GM23338 (cell line): ENCODE data around the gene ZC3H8. TPM values are rescaled to one million over a fixed set of nuclear protein-coding genes. Genes with fewer than 3 reads are reported as not detected.

Experiments used
- ATAC-seq: fragments of 200-7000 bp; cut with Tn5 transposase; 3 replicates; pipeline ENCODE4 v1.9.1; 2020
- DNase-seq: peaks from one replicate; pipeline ENCODE4 v3.0.0-alpha.2; 2015; ENCODE audit warnings: low spot score
- H2AFZ ChIP-seq: fragments of 200-600 bp; sonication (generic); 2 replicates; pipeline ENCODE4 v1.8.0; 2016; ENCODE audit warnings: antibody characterized with exemption, mild to moderate bottlenecking, moderate library complexity
- H3F3A ChIP-seq: fragments of 200-600 bp; sonication (generic); replicated peaks from 2 replicates; pipeline ENCODE4 v1.8.0; 2017; ENCODE audit warnings: antibody characterized with exemption, mixed run types, low read depth
- H3K27ac ChIP-seq: fragments of 200-600 bp; sonication (generic); 2 replicates; pipeline ENCODE4 v1.6.1; 2016; ENCODE audit warnings: low read depth
- H3K27me3 ChIP-seq: fragments of 200-600 bp; sonication (generic); 2 replicates; pipeline ENCODE4 v1.8.0; 2016; ENCODE audit warnings: mild to moderate bottlenecking, mixed run types, moderate library complexity; ENCODE audit not compliant: insufficient read depth
- H3K36me3 ChIP-seq: fragments of 200-600 bp; sonication (generic); 2 replicates; pipeline ENCODE4 v1.8.0; 2016; ENCODE audit warnings: mild to moderate bottlenecking; ENCODE audit not compliant: insufficient read depth
- H3K4me1 ChIP-seq: fragments of 200-600 bp; sonication (generic); 2 replicates; pipeline ENCODE4 v1.8.0; 2016; ENCODE audit warnings: mild to moderate bottlenecking, moderate library complexity; ENCODE audit not compliant: insufficient read depth
- H3K4me2 ChIP-seq: fragments of 200-600 bp; sonication (generic); 2 replicates; pipeline ENCODE4 v1.7.1; 2017; ENCODE audit warnings: mixed run types
- H3K4me3 ChIP-seq: fragments of 200-600 bp; sonication (generic); 2 replicates; pipeline ENCODE4 v1.6.1; 2016; ENCODE audit warnings: mixed run types
- H3K79me2 ChIP-seq: fragments of 200-600 bp; sonication (generic); replicated peaks from 2 replicates; pipeline ENCODE4 v1.8.0; 2017; ENCODE audit warnings: mild to moderate bottlenecking; ENCODE audit not compliant: insufficient read depth
- H3K9me2 ChIP-seq: fragments of 200-600 bp; sonication (generic); 2 replicates; pipeline ENCODE4 v1.8.0; 2017; ENCODE audit not compliant: insufficient read depth
- H4K20me1 ChIP-seq: fragments of 200-600 bp; sonication (generic); replicated peaks from 2 replicates; pipeline ENCODE4 v1.8.0; 2017; ENCODE audit warnings: mild to moderate bottlenecking; ENCODE audit not compliant: insufficient read depth
- H3K27ac Mint-ChIP-seq: 2 replicates; pipeline ENCODE4 v1.8.0; 2020; ENCODE audit warnings: inconsistent platforms, mild to moderate bottlenecking, moderate library complexity, mixed read lengths
- H3K27me3 Mint-ChIP-seq: 3 replicates; pipeline ENCODE4 v1.8.0; 2022; ENCODE audit warnings: low read depth, mild to moderate bottlenecking, moderate library complexity, mixed read lengths, inconsistent platforms; ENCODE audit not compliant: insufficient read depth, poor library complexity
- H3K36me3 Mint-ChIP-seq: 3 replicates; pipeline ENCODE4 v1.8.0; 2021; ENCODE audit warnings: low read depth, mild to moderate bottlenecking, inconsistent platforms, moderate library complexity, mixed read lengths
- H3K4me1 Mint-ChIP-seq: 3 replicates; pipeline ENCODE4 v1.8.0; 2020; ENCODE audit warnings: mild to moderate bottlenecking, inconsistent platforms, mixed read lengths
- H3K4me3 Mint-ChIP-seq: 3 replicates; pipeline ENCODE4 v1.8.0; 2021; ENCODE audit warnings: moderate library complexity, mild to moderate bottlenecking, inconsistent platforms, mixed read lengths
- H3K9me3 Mint-ChIP-seq: 3 replicates; pipeline ENCODE4 v1.8.0; 2020; ENCODE audit warnings: moderate library complexity, mild to moderate bottlenecking, inconsistent platforms, mixed read lengths
- CREB1 ChIP-seq: fragments of 250-450 bp; sonication (Bioruptor Pico); IDR thresholded peaks from 2 replicates; pipeline ENCODE4 v1.5.0; 2020; ENCODE audit warnings: low read depth, mild to moderate bottlenecking, moderate library complexity
- EZH2 ChIP-seq: fragments of 200-600 bp; sonication (generic); IDR thresholded peaks from one replicate; pipeline ENCODE4 v1.8.0; 2017; ENCODE audit warnings: antibody characterized with exemption, mild to moderate bottlenecking, low read depth; ENCODE audit not compliant: unreplicated experiment
- NANOG ChIP-seq: IDR thresholded peaks from 2 replicates; pipeline ENCODE4 v1.6.1; 2016; ENCODE audit warnings: antibody characterized with exemption, borderline replicate concordance
- POLR2AphosphoS5 ChIP-seq: IDR thresholded peaks from 2 replicates; pipeline ENCODE4 v1.6.1; 2016; ENCODE audit warnings: antibody characterized with exemption, low read depth
- STAT1 ChIP-seq: IDR thresholded peaks from one replicate; pipeline ENCODE4 v1.6.1; 2016; ENCODE audit warnings: antibody characterized with exemption; ENCODE audit not compliant: unreplicated experiment
- ZNF114 ChIP-seq: fragments of 250-450 bp; sonication (Bioruptor Pico); IDR thresholded peaks from 2 replicates; pipeline ENCODE4 v1.5.0; 2020; ENCODE audit warnings: mild to moderate bottlenecking, moderate library complexity
- ZNF331 ChIP-seq: fragments of 250-450 bp; sonication (Bioruptor Pico); IDR thresholded peaks from 2 replicates; pipeline ENCODE4 v1.5.0; 2020; ENCODE audit warnings: low read depth, mild to moderate bottlenecking, moderate library complexity
- polyA plus RNA-seq: library from polyadenylated mRNA; unstranded; fragments of >200 nt; fragmentation: Nextera tagmentation; extraction: Ambion mirVana; gene quantifications from 2 replicates; pipeline ENCODE4 v1.2.1, GENCODE V29; 2016
- total RNA-seq: library from RNA; depleted of rRNA; stranded (reverse); fragments of >200 nt; shearing (Covaris generic); gene quantifications from 2 replicates; pipeline ENCODE4 v1.2.3, GENCODE V29; 2014
- TF ChIP-seq, protein P1 (sequence below): IDR thresholded peaks from one replicate; pipeline ENCODE4 v1.6.1; 2018; ENCODE audit warnings: antibody characterized with exemption; ENCODE audit not compliant: unreplicated experiment
- TF ChIP-seq, protein P2 (sequence below): IDR thresholded peaks from 2 replicates; pipeline ENCODE4 v1.6.1; 2016; ENCODE audit warnings: antibody characterized with exemption
- TF ChIP-seq, protein P3 (sequence below), 2 experiments: fragments of 200-600 bp in 1 of 2; sonication (generic) in 1 of 2; conservative IDR thresholded peaks; 2 replicates each; pipeline versions ENCODE4 v1.5.1 to v1.6.1; 2016 to 2017; ENCODE audit warnings: antibody characterized with exemption in 2 of 2, low read depth in 2 of 2, mild to moderate bottlenecking in 2 of 2, moderate library complexity in 1 of 2
- TF ChIP-seq, protein P4 (sequence below): fragments of 250-450 bp; sonication (Bioruptor Pico); IDR thresholded peaks from 2 replicates; pipeline ENCODE4 v1.5.0; 2020; ENCODE audit warnings: mild to moderate bottlenecking, moderate library complexity

ZC3H8 gene
- total and polyA plus RNA-seq, 2 experiments from 2014 or later = 13.3 to 42.8 TPM

DNA sequence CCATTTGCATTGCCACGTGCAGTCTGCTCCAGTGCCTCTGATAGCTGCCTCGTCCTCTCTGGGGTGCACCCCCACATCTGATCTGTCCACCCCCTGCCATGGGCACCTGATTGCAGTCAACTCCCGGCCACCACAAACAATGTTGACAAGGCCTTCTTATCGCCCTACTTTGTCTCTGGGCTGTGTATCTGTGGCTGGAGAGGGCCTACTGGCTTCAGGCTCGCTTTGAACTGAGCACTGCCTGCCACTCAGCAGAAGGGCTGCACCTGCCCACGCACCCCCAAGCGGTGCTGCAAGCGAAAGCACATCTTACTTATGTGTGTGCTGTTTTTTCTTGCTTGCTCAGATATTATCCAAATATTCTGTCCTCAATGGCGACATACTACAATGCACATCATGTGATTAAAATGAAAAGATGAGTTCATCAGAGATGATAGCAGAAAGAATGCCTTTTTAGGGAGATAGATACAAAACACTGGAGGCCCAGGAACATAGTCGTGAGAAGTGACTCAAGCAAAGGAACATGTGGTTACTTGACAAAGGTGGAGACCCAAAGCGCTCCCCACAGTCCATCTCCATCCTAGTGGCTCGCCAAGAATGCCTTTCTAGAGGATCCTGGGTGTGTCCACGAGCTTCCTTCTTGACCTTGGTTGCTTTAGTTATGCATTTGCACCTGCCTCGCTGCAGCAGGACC is 87.9 kb downstream of the ZC3H8 start:
- no peak overlapping the region for H3K27ac ChIP-seq
- no peak overlapping the region for H3K4me3 ChIP-seq
- H3F3A ChIP-seq = no peaks in the 10 kb centered on the region
- Mint-ChIP-seq H3K27ac (no peak overlapping the region), H3K4me1 (no peaks in the 10 kb centered on the region), H3K4me3 (no peak overlapping the region), H3K27me3 (peaks cover 5% of the 10 kb centered on the region), H3K36me3 (no peaks in the 10 kb centered on the region), H3K9me3 (no peaks in the 10 kb centered on the region)
- peaks cover 9% of the 10 kb centered on the region; the same call in 1 of the 2 replicates for H3K9me2 ChIP-seq
- H4K20me1 ChIP-seq = no peaks in the 10 kb centered on the region
- ATAC-seq (no peak), DNase-seq (no peak)
- H3K27me3 ChIP-seq = no peaks in the 10 kb centered on the region
- no peaks in the 10 kb centered on the region for H3K79me2 ChIP-seq
- no peak overlapping the region for H2AFZ ChIP-seq
- no peaks in the 10 kb centered on the region for H3K4me1 ChIP-seq
- no peaks in the 10 kb centered on the region for H3K36me3 ChIP-seq
- TF ChIP-seq POLR2AphosphoS5 (no peak), ZNF114 (no peak), ZNF331 (CRISPR knock-in tag) (no peak), STAT1 (no peak), CREB1 (CRISPR knock-in tag) (no peak), EZH2 (no peak), NANOG (no peak)
- TF ChIP-seq, protein P1, sequence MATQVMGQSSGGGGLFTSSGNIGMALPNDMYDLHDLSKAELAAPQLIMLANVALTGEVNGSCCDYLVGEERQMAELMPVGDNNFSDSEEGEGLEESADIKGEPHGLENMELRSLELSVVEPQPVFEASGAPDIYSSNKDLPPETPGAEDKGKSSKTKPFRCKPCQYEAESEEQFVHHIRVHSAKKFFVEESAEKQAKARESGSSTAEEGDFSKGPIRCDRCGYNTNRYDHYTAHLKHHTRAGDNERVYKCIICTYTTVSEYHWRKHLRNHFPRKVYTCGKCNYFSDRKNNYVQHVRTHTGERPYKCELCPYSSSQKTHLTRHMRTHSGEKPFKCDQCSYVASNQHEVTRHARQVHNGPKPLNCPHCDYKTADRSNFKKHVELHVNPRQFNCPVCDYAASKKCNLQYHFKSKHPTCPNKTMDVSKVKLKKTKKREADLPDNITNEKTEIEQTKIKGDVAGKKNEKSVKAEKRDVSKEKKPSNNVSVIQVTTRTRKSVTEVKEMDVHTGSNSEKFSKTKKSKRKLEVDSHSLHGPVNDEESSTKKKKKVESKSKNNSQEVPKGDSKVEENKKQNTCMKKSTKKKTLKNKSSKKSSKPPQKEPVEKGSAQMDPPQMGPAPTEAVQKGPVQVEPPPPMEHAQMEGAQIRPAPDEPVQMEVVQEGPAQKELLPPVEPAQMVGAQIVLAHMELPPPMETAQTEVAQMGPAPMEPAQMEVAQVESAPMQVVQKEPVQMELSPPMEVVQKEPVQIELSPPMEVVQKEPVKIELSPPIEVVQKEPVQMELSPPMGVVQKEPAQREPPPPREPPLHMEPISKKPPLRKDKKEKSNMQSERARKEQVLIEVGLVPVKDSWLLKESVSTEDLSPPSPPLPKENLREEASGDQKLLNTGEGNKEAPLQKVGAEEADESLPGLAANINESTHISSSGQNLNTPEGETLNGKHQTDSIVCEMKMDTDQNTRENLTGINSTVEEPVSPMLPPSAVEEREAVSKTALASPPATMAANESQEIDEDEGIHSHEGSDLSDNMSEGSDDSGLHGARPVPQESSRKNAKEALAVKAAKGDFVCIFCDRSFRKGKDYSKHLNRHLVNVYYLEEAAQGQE = no peak
- TF ChIP-seq, protein P2, sequence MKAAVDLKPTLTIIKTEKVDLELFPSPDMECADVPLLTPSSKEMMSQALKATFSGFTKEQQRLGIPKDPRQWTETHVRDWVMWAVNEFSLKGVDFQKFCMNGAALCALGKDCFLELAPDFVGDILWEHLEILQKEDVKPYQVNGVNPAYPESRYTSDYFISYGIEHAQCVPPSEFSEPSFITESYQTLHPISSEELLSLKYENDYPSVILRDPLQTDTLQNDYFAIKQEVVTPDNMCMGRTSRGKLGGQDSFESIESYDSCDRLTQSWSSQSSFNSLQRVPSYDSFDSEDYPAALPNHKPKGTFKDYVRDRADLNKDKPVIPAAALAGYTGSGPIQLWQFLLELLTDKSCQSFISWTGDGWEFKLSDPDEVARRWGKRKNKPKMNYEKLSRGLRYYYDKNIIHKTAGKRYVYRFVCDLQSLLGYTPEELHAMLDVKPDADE = no peak
- TF ChIP-seq, protein P3, sequence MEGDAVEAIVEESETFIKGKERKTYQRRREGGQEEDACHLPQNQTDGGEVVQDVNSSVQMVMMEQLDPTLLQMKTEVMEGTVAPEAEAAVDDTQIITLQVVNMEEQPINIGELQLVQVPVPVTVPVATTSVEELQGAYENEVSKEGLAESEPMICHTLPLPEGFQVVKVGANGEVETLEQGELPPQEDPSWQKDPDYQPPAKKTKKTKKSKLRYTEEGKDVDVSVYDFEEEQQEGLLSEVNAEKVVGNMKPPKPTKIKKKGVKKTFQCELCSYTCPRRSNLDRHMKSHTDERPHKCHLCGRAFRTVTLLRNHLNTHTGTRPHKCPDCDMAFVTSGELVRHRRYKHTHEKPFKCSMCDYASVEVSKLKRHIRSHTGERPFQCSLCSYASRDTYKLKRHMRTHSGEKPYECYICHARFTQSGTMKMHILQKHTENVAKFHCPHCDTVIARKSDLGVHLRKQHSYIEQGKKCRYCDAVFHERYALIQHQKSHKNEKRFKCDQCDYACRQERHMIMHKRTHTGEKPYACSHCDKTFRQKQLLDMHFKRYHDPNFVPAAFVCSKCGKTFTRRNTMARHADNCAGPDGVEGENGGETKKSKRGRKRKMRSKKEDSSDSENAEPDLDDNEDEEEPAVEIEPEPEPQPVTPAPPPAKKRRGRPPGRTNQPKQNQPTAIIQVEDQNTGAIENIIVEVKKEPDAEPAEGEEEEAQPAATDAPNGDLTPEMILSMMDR (conservative IDR thresholded peaks at IDR 0.05; ENCODE audit: low read depth in 2 of 2) = no peak
- TF ChIP-seq, protein P4, sequence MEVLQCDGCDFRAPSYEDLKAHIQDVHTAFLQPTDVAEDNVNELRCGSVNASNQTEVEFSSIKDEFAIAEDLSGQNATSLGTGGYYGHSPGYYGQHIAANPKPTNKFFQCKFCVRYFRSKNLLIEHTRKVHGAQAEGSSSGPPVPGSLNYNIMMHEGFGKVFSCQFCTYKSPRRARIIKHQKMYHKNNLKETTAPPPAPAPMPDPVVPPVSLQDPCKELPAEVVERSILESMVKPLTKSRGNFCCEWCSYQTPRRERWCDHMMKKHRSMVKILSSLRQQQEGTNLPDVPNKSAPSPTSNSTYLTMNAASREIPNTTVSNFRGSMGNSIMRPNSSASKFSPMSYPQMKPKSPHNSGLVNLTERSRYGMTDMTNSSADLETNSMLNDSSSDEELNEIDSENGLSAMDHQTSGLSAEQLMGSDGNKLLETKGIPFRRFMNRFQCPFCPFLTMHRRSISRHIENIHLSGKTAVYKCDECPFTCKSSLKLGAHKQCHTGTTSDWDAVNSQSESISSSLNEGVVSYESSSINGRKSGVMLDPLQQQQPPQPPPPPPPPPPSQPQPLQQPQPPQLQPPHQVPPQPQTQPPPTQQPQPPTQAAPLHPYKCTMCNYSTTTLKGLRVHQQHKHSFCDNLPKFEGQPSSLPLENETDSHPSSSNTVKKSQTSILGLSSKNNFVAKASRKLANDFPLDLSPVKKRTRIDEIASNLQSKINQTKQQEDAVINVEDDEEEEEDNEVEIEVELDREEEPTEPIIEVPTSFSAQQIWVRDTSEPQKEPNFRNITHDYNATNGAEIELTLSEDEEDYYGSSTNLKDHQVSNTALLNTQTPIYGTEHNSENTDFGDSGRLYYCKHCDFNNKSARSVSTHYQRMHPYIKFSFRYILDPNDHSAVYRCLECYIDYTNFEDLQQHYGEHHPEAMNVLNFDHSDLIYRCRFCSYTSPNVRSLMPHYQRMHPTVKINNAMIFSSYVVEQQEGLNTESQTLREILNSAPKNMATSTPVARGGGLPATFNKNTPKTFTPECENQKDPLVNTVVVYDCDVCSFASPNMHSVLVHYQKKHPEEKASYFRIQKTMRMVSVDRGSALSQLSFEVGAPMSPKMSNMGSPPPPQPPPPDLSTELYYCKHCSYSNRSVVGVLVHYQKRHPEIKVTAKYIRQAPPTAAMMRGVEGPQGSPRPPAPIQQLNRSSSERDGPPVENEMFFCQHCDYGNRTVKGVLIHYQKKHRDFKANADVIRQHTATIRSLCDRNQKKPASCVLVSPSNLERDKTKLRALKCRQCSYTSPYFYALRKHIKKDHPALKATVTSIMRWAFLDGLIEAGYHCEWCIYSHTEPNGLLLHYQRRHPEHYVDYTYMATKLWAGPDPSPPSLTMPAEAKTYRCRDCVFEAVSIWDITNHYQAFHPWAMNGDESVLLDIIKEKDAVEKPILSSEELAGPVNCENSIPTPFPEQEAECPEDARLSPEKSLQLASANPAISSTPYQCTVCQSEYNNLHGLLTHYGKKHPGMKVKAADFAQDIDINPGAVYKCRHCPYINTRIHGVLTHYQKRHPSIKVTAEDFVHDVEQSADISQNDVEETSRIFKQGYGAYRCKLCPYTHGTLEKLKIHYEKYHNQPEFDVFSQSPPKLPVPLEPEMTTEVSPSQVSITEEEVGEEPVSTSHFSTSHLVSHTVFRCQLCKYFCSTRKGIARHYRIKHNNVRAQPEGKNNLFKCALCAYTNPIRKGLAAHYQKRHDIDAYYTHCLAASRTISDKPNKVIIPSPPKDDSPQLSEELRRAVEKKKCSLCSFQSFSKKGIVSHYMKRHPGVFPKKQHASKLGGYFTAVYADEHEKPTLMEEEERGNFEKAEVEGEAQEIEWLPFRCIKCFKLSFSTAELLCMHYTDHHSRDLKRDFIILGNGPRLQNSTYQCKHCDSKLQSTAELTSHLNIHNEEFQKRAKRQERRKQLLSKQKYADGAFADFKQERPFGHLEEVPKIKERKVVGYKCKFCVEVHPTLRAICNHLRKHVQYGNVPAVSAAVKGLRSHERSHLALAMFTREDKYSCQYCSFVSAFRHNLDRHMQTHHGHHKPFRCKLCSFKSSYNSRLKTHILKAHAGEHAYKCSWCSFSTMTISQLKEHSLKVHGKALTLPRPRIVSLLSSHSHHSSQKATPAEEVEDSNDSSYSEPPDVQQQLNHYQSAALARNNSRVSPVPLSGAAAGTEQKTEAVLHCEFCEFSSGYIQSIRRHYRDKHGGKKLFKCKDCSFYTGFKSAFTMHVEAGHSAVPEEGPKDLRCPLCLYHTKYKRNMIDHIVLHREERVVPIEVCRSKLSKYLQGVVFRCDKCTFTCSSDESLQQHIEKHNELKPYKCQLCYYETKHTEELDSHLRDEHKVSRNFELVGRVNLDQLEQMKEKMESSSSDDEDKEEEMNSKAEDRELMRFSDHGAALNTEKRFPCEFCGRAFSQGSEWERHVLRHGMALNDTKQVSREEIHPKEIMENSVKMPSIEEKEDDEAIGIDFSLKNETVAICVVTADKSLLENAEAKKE (CRISPR knock-in tag) = no peak
- H3K4me2 ChIP-seq = no peak overlapping the region
